ENCODE results near the gene NCCRP1.
"Not testable (repeated sequence)": the region's sequence is repeated elsewhere in the genome, so short reads cannot be mapped to it uniquely, and the experiment has no call there.

NCCRP1 gene

DNA sequence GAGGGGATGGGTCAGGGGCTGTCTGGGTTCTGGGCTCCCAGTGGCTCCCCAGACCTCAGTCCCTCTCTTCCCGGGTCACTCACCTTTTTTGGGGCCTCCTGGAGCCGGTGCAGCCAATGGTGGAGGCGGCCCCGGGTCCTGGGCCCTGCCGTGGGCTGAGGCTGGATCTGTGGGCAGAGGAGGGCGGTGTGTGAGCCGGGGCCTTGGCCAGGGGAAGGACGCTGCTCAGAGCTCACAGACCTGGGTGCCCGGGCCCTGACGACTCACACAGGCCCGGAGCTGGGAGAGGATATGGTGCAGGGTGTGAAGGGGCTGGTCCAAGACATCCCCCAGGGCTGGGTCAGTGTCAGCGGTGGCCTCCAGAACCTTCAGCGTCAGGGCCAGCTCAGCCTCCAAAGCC is 47.0 kb downstream of the NCCRP1 start:
- not testable (repeated sequence) for DNase-seq (ENCODE audit: insufficient read length, low spot score); FAIRE-seq

DNA sequence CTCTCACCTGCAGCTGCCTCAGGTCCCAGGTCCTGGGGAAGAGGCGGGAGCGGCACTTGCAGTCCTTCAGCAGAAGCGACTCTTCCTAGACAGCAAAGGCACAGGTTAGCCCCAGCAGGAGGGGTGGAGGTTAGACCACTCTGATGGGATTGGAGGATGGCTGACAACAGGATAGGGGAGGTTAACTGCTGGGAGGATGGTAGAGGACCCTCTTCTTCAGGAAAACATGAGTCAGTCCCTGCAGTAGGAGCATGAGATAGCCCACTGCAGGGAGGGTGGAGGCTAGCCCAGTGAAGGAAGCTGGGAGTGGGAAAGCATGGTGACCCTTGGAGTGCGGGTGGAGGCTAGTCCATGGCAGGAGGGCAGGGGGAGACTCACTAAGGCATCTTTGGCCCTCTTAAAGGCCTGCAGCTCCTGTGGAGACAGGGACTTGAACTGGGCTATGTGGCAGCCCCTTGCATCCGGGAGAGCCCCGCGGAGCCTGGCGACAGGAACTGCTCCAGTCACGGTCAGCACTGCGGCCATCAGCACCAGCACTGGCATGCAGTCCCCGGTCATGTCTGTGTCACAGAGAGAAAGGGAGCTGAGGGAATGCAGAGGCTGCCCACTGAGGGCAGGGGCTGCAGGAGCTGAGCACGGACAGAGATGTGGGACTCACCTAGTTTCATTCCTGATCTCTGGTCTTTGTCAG is 47.8 kb downstream of the NCCRP1 start, which contains the start of gene IFNL3:
Gene IFNL3 (minus strand): TSS at position 597 of the 691 bp plus-strand sequence. CDS start 39 bp downstream, at position 558.
- not testable (repeated sequence) for DNase-seq (ENCODE audit: insufficient read length, low spot score); FAIRE-seq

DNA sequence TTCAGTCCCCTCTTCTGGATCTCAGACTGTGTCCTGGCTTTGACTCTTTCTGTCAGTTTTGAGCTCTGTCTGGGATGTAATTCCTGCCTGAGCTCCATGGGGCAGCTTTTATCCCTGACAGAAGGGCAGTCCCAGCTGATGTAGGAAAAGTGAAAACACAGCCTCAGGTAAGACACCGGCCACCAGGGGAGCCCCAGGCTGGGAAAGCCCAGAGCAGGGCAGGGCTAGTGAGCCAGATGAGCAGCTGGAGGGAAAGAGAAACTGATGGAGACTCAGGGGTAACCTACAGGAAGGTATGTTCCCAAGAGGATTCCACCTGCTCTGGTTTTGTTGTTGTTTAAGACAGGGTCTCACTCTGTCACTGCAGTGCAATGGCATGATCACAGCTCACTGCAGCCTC is 48.4 kb downstream of the NCCRP1 start:
- not testable (repeated sequence) for FAIRE-seq; DNase-seq (ENCODE audit: insufficient read length, low spot score)

DNA sequence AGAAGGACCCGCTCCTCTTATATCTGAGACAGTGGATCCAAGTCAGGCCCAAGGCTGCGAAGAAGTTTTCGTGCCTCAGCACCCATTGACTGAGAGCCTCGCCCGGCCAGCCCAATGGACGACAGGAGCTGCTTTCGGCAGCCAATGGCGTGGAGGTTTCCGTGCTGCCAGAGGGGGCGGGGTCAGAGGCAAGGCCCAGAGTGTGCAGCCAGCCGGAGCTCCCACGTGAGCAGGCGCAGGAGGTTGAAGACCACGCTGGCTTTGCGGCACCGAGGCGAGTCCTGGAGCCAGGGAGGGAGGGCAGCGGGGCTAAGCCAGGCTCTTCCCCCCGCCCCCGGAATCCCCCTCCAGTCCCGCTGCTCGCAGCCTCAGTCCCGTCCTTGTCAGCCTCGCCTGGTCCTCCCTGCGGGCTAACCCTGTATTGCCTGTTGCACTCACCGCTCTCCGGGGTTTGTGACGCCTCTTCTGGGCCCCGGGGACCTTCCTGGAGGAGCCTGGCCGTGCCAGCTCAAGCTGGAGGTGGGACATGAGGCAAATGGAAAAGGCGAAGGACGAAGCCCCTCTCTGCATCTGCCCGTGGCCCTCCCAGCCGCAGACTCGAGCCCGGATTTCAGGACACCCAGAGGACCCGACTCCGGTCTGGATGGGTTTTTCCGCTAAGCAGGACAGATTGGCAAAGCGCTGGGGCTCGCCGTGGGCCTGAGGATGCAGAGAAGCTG is 50.3 kb downstream of the NCCRP1 start:
- FAIRE-seq = no peak
- no peak for DNase-seq (ENCODE audit: insufficient read length, low spot score)

DNA sequence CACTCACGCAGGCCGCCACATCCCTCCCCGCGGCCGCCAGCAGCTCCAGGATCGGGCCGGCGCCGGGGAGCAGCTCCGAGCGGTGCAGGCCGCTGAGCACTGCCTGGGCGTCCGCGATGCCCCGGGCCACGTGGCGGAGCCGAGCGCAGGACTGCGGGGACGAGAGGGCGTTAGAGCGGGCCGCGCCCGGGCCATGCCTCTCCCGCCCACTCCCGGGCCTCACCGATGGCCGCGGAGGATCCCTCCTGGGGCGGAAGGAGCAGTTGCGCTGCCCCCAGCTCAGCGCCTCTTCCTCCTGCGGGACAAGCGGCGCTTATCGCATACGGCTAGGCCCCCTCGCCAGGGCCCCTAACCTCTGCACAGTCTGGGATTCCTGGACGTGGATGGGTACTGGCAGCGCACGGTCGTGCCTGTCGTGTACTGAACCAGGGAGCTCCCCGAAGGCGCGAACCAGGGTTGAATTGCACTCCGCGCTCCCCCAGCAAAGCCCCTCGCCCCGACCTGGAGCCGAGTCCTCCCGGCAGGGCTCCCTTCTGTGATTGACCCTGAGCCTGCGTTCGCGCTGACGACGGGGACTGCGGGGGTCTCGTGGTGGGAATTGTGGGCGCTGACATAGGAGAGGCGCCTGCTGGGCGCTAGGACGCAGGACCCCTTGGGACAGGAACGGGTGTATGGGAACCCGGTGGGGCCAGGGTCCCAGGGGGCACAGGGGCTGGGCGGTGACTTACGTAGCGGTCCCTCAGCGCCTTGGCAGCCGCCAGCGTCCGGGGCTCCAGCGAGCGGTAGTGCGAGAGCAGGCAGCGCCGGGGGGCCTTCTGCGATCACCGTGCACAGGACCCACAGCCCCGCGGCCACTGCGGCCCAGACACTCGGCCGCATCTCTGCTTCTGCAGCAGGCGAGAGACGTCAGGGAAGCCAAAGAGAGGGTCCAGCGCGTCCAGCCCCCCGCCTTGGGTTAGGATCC is 51.2 kb downstream of the NCCRP1 start:
- FAIRE-seq = no peak
- no peak for DNase-seq (ENCODE audit: insufficient read length, low spot score)

DNA sequence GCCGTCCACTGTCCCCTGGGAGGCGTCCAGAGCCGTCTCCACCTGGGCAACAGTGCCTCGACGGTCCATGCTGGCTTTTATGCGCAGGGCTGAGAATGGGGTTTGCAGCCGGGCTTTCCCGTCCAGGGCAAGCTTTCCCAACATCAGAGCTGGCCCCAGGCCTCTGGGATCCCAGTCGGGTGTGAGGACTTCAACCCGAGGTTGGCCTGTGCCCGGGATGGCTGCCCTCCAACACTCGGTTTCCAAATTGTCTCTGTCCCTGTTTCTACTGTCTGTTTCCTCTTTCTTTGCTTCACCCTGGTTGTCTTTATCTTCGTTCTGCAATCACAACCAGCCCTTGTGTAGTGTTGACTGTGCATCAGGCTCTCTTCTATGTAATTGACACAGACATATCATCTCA is 52.0 kb downstream of the NCCRP1 start, which contains the start of gene IFNL4:
Gene IFNL4 (minus strand): TSS at position 51 of the 400 bp plus-strand sequence.
- no peak for FAIRE-seq
- no peak for DNase-seq (ENCODE audit: insufficient read length, low spot score)

DNA sequence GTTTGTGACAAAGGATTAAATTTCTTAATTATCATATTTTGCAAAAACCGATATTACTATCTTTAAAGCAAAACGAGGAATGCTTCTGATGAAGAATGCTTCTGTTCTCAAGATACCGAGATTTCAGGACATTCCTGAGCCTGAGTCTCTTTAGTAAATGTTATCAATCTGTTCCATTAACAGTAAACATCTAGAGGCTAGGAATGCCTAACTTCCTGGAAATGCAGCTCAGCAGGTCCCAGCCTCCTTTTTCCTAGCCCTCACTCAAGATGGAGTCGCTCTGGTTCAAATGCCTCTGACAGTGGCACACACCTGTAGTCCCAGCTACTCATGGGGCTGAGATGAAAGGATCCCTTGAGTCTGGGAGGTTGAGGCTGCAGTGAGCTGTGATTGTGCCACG is 54.3 kb downstream of the NCCRP1 start:
- DNase-seq (ENCODE audit: insufficient read length, low spot score) (no peak), FAIRE-seq (no peak)

Data from GM19239 (cell line).